Large intestine (tissue), 3 donors: Measurements from ENCODE around the gene MRPL52. TPM values are rescaled to one million over a fixed set of nuclear protein-coding genes. Genes with fewer than 3 reads are reported as not detected.
A peak's percentile ranks its signal among the peaks of the same experiment; 100 is the strongest.

Experiments
- DNase-seq, 2 donors: peaks; one replicate each; pipeline versions ENCODE4 v3.0.0 to v3.0.0-alpha.2; 2013
- H3K27ac ChIP-seq: one replicate; pipeline ENCODE4 v1.5.1; 2013; ENCODE audit warnings: low read length
- H3K27me3 ChIP-seq: 2 replicates; pipeline ENCODE4 v1.6.1; 2013; ENCODE audit warnings: low read length; ENCODE audit not compliant: control insufficient read depth, insufficient read depth
- H3K36me3 ChIP-seq: 2 replicates; pipeline ENCODE4 v1.6.1; 2013; ENCODE audit warnings: low read length; ENCODE audit not compliant: control insufficient read depth, insufficient read depth
- H3K4me1 ChIP-seq: one replicate; pipeline ENCODE4 v1.6.1; 2013; ENCODE audit warnings: low read length; ENCODE audit not compliant: control insufficient read depth, insufficient read depth
- H3K4me3 ChIP-seq: one replicate; pipeline ENCODE4 v1.5.1; 2013; ENCODE audit warnings: low read length
- H3K9me3 ChIP-seq: one replicate; pipeline ENCODE4 v1.6.1; 2013; ENCODE audit warnings: mild to moderate bottlenecking, low read depth, low read length, moderate library complexity; ENCODE audit not compliant: control insufficient read depth
- WGBS: methylation state at CpG from one replicate; pipeline ENCODE4 v1.1.5; 2013; ENCODE audit warnings: low lambda C conversion rate; ENCODE audit not compliant: insufficient coverage; 5-methylcytosine and 5-hydroxymethylcytosine counted together
- polyA plus RNA-seq: library from polyadenylated mRNA; unstranded; fragments of 120-200 nt; gene quantifications from one replicate; pipeline ENCODE4 v1.2.1, GENCODE V29; 2013

MRPL52 gene
- polyA plus RNA-seq, 1 donor, result 115 TPM

DNA sequence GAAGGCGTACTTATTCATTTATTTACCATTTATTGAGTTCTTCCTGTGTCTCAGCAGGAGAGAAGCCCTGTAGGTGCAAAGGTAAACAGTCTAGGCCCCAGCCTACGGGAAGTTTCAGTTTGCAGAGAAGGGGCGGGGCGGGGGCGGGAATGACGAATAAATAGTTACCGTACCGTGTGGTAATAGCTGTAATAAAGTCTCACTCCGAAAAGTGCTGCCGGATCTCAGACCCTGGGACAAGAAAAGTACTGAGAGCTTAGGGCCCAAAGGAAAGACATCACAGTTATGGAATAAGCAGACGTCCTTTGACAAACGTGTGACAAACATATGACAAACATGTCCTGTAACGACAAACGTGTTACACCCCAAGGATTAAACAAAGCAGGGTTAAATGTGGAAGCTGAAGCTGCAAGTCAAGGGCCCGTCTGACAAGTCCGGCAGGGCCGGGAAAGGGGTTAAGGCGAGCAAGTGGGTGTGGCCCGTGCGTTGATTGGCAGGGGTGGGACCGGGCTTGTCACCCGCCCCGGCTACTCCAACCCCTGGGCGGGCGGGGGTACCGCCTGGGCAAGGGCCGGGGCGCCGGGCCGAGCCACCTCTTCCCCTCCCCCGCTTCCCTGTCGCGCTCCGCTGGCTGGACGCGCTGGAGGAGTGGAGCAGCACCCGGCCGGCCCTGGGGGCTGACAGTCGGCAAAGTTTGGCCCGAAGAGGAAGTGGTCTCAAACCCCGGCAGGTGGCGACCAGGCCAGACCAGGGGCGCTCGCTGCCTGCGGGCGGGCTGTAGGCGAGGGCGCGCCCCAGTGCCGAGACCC is 41.7 kb downstream of the MRPL52 start, which contains the start of gene LRP10:
Gene LRP10 (plus strand): TSS at position 517 of the 809 bp plus-strand sequence. CDS start 564 bp downstream, outside the sequence.
- peak within 1 kb of the TSS; percentile 92 for H3K27ac ChIP-seq
- H3K27me3 ChIP-seq, result no peaks in the 10 kb centered on the region
- no peaks in the 10 kb centered on the region for H3K9me3 ChIP-seq
- peak within 1 kb of the TSS; percentile 98 for H3K4me3 ChIP-seq
- peak; percentile 92 to 97 for DNase-seq
- peaks cover 31% of the 10 kb centered on the region for H3K36me3 ChIP-seq
- 10% methylated on average over 2 of the region's 50 CpGs for WGBS
- peaks cover 13% of the 10 kb centered on the region for H3K4me1 ChIP-seq

DNA sequence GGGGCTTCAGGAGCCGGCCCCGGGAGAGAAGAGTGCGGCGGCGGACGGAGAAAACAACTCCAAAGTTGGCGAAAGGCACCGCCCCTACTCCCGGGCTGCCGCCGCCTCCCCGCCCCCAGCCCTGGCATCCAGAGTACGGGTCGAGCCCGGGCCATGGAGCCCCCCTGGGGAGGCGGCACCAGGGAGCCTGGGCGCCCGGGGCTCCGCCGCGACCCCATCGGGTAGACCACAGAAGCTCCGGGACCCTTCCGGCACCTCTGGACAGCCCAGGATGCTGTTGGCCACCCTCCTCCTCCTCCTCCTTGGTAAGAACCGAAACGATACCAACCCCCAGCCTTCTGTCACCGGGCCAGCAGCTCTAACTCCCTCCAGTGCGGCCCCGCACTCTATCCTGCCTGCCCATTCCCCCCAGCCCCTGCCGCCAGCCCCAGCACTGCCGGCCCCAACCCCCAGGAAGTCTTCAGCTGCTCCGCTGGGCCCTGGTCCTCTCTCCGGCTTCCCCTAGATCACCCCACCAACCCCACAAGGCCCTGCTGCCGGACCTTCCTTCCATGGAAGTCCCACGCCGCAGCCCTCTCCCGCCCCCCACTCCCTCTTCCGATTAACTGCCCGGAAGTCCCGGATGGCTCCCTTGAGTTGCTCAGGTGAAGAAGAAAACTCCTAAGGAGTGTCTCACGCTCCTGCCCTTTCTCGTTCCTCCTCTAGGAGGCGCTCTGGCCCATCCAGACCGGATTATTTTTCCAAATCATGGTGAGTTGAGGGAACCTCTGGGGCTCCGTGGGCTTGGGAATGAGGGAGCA is 42.5 kb downstream of the MRPL52 start:
- H3K4me1 ChIP-seq, result peaks cover 13% of the 10 kb centered on the region
- no peaks in the 10 kb centered on the region for H3K27me3 ChIP-seq
- peak overlapping the region; percentile 92 for H3K27ac ChIP-seq
- no peaks in the 10 kb centered on the region for H3K9me3 ChIP-seq
- H3K4me3 ChIP-seq, result peak overlapping the region; percentile 98
- peak; percentile 85 to 90 for DNase-seq
- WGBS, result no CpG with 5 or more reads among the region's 45 CpGs
- peaks cover 39% of the 10 kb centered on the region for H3K36me3 ChIP-seq

DNA sequence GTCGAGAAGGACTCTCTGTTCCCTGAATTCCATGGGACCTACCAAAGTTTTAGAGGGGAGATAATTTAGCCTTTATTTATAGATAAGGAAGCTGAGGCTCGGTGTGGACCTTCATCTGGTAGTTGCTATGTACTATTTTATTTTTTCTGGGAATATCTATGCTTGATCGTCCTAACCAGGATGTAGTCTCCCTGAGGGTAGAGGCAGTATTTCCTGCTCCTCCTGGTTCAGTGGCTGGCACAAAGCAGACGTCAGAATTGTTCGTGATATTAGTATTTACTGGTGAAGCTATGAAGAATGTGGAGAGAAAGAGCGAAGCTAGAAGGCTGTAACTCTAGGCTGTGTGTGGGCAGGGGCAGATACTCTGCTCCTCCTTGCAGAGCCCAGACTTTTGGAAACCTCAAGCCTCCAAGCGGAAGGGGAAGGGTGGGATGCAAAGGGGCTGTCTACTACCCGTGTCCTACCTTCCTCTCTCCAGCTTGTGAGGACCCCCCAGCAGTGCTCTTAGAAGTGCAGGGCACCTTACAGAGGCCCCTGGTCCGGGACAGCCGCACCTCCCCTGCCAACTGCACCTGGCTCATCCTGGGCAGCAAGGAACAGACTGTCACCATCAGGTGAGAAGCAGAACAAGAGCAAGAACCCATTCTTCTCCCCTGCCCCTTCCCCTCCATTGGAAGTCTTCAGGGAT is 43.3 kb downstream of the MRPL52 start:
- H3K4me3 ChIP-seq, result peak overlapping the region; percentile 98
- peaks cover 13% of the 10 kb centered on the region for H3K4me1 ChIP-seq
- H3K9me3 ChIP-seq, result no peaks in the 10 kb centered on the region
- peak overlapping the region; percentile 92 for H3K27ac ChIP-seq
- DNase-seq, result no peak
- no CpG with 5 or more reads among the region's 10 CpGs for WGBS
- no peaks in the 10 kb centered on the region for H3K27me3 ChIP-seq
- H3K36me3 ChIP-seq, result peaks cover 47% of the 10 kb centered on the region

DNA sequence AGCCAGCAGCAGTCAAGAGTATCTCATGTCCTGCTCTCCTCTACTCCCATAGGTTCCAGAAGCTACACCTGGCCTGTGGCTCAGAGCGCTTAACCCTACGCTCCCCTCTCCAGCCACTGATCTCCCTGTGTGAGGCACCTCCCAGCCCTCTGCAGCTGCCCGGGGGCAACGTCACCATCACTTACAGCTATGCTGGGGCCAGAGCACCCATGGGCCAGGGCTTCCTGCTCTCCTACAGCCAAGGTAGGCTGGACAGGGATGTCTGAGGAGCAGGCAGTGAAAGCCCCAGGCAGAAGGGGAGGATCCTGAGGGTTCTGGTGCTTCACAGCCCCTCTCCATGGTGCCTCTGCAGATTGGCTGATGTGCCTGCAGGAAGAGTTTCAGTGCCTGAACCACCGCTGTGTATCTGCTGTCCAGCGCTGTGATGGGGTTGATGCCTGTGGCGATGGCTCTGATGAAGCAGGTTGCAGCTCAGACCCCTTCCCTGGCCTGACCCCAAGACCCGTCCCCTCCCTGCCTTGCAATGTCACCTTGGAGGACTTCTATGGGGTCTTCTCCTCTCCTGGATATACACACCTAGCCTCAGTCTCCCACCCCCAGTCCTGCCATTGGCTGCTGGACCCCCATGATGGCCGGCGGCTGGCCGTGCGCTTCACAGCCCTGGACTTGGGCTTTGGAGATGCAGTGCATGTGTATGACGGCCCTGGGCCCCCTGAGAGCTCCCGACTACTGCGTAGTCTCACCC is 45.5 kb downstream of the MRPL52 start:
- DNase-seq, result no peak
- Histone ChIP-seq H3K27ac (no peak overlapping the region), H3K4me1 (peaks cover 13% of the 10 kb centered on the region), H3K27me3 (no peaks in the 10 kb centered on the region), H3K4me3 (no peak overlapping the region), H3K36me3 (peaks cover 61% of the 10 kb centered on the region), H3K9me3 (no peaks in the 10 kb centered on the region)
- WGBS, result no CpG with 5 or more reads among the region's 15 CpGs

DNA sequence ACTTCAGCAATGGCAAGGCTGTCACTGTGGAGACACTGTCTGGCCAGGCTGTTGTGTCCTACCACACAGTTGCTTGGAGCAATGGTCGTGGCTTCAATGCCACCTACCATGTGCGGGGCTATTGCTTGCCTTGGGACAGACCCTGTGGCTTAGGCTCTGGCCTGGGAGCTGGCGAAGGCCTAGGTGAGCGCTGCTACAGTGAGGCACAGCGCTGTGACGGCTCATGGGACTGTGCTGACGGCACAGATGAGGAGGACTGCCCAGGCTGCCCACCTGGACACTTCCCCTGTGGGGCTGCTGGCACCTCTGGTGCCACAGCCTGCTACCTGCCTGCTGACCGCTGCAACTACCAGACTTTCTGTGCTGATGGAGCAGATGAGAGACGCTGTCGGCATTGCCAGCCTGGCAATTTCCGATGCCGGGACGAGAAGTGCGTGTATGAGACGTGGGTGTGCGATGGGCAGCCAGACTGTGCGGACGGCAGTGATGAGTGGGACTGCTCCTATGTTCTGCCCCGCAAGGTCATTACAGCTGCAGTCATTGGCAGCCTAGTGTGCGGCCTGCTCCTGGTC is 46.1 kb downstream of the MRPL52 start:
- H3K4me3 ChIP-seq, result no peak overlapping the region
- H3K9me3 ChIP-seq, result no peaks in the 10 kb centered on the region
- no peak for DNase-seq
- WGBS, result no CpG with 5 or more reads among the region's 20 CpGs
- H3K36me3 ChIP-seq, result peaks cover 61% of the 10 kb centered on the region
- peaks cover 7% of the 10 kb centered on the region for H3K4me1 ChIP-seq
- no peaks in the 10 kb centered on the region for H3K27me3 ChIP-seq
- no peak overlapping the region for H3K27ac ChIP-seq

DNA sequence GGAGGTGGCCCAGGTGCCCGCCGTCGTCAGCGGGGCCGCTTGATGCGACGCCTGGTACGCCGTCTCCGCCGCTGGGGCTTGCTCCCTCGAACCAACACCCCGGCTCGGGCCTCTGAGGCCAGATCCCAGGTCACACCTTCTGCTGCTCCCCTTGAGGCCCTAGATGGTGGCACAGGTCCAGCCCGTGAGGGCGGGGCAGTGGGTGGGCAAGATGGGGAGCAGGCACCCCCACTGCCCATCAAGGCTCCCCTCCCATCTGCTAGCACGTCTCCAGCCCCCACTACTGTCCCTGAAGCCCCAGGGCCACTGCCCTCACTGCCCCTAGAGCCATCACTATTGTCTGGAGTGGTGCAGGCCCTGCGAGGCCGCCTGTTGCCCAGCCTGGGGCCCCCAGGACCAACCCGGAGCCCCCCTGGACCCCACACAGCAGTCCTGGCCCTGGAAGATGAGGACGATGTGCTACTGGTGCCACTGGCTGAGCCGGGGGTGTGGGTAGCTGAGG is 47.4 kb downstream of the MRPL52 start:
- DNase-seq, result no peak
- Histone ChIP-seq H3K27me3 (no peaks in the 10 kb centered on the region), H3K27ac (no peak overlapping the region), H3K4me1 (peaks cover 6% of the 10 kb centered on the region), H3K36me3 (peaks cover 61% of the 10 kb centered on the region), H3K9me3 (no peaks in the 10 kb centered on the region), H3K4me3 (no peak overlapping the region)
- WGBS, result no CpG with 5 or more reads among the region's 22 CpGs

DNA sequence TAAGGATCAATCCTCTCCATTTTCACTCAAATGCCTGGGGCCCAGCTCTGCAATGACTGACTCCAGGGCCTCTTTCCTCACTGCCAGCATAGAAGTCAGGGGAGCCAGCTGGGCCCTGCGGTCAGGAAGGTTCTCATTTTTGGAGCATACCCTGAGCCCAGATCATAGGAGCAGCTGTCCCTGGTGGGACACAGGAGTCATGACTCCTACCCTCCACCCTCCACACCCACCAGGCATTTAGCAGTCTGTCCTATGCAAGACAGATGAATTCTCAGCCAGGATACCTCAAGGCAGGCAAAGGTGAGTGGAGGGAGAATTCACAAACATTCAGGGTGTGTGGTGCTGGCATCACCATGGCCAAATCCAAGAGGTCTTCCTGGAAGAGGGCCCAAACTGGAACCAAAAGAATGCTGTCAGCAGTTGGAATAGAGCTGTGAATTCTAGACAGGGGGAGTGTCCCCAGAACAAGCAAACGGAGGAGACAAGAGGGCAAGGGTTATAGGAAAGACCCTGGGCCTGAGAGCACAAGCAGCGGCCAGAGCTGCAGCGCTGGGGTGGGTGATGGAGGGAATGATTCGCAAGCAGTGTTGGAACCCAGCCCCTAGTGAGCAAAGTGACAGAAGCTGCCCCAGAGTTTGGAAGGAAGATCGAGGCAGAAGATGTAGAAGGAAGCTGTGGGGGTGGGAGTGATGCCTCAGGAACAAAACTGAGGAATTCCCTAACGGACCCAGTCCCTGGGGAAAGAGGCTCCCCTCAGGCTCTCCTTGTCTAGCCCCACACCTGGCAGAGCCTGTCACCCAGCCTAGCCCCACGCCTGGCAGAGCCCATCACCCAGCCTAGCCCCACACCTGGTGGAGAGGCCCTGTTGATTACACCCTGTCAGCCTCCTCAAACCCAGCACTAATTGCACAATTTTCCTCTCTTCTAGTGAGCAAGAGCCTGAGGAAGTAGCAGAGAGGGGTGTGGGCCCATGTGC is 48.9 kb downstream of the MRPL52 start:
- WGBS, result no CpG with 5 or more reads among the region's 8 CpGs
- no peak for DNase-seq
- no peaks in the 10 kb centered on the region for H3K9me3 ChIP-seq
- peaks cover 2% of the 10 kb centered on the region for H3K27me3 ChIP-seq
- H3K36me3 ChIP-seq, result peaks cover 56% of the 10 kb centered on the region
- no peak overlapping the region for H3K4me3 ChIP-seq
- no peak overlapping the region for H3K27ac ChIP-seq
- peaks cover 12% of the 10 kb centered on the region for H3K4me1 ChIP-seq

DNA sequence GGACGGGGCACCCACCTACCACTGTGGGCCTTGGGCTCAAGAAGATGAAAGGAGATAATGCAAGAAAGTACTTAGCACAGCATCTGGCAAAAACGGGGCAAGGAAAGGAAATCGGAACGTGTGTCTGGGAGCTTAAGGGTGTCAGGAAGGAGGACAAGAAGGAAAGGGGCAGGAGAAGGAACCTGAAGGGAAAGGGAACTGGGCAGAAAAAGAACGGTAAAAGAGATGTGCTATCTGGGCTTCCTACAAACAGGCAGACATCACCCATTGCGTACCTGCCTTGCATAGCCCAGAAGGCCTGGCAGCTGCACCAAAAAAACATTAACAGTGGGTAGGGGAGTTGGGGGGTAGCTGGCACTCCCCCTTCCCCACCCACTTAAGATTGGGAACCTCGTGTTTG is 52.4 kb downstream of the MRPL52 start:
- DNase-seq, result no peak
- no peak overlapping the region for H3K27ac ChIP-seq
- H3K9me3 ChIP-seq, result peaks cover 3% of the 10 kb centered on the region
- peaks cover 23% of the 10 kb centered on the region for H3K36me3 ChIP-seq
- peaks cover 30% of the 10 kb centered on the region for H3K4me1 ChIP-seq
- 44% methylated on average over 3 of the region's 7 CpGs for WGBS
- H3K4me3 ChIP-seq, result no peak overlapping the region
- peaks cover 2% of the 10 kb centered on the region for H3K27me3 ChIP-seq
